ENCODE measurements around the gene CT83. TPM values are rescaled to one million over a fixed set of nuclear protein-coding genes. Genes with fewer than 3 reads are reported as not detected.

CT83 gene
- total and polyA plus RNA-seq, 2 of the 8 experiments (the other 6 are each of a cell fraction or from before 2014, with no cell fraction given), result not detected

GRCh38 chrX:116413273-116413672 is 49.5 kb downstream of the CT83 start:
- no peak overlapping the region for H3K14ac ChIP-seq (ENCODE audit: insufficient read length)

More at GRCh38 chrX:116413273-116413672, 49.5 kb downstream of the CT83 start:
- Histone ChIP-seq H3K56ac (replicated peaks; ENCODE audit: insufficient read length, low read depth, low read length) (no peak overlapping the region), H2BK12ac (ENCODE audit: low read depth, low read length) (no peak overlapping the region), H4K91ac (replicated peaks; ENCODE audit: insufficient read length, low read length) (no peak overlapping the region), H3K9me3 (ENCODE audit: insufficient read depth in 2 of 2, low read depth in 1 of 2, low read length in 1 of 2) (peaks cover 0 to 5% of the 10 kb centered on the region in 2 experiments; a peak in 1 of 4 replicates), H4K5ac (ENCODE audit: insufficient read length, low read depth, low read length) (no peak overlapping the region), H3K79me1 (ENCODE audit: low read depth, low read length) (no peaks in the 10 kb centered on the region), H4K8ac (ENCODE audit: extremely low read depth, insufficient read depth, low read length) (no peak overlapping the region), H4K20me1 (replicated peaks in 1 of 2; ENCODE audit: control insufficient read depth in 1 of 2, insufficient read depth in 2 of 2, low read length in 2 of 2) (no peaks in the 10 kb centered on the region), H3K9ac (replicated peaks in 1 of 4; ENCODE audit: extremely low read depth in 1 of 4, low read depth in 3 of 4, low read length in 3 of 4) (no peak overlapping the region), H3K36me3 (ENCODE audit: control insufficient read depth in 2 of 4, insufficient read depth in 4 of 4, low read length in 3 of 4) (no peaks in the 10 kb centered on the region), H3K4me2 (ENCODE audit: insufficient read depth in 1 of 2, low read depth in 2 of 2, low read length in 2 of 2) (no peak overlapping the region), H2AK5ac (ENCODE audit: low read depth, low read length) (no peak overlapping the region), H3K79me2 (ENCODE audit: control insufficient read depth in 1 of 2, insufficient read depth in 2 of 2, low read length in 2 of 2) (no peaks in the 10 kb centered on the region), H3K4me3 (ENCODE audit: extremely low read depth in 1 of 4, insufficient read depth in 2 of 4, low read depth in 3 of 4, low read length in 4 of 4) (no peak overlapping the region), H2BK5ac (ENCODE audit: low read depth, low read length) (no peak overlapping the region), H3K4ac (replicated peaks; ENCODE audit: insufficient read length, low read depth, low read length) (no peak overlapping the region), H2BK20ac (ENCODE audit: low read length) (no peak overlapping the region), H2AFZ (ENCODE audit: low read length) (no peak overlapping the region), H3K27me3 (replicated peaks in 1 of 4; ENCODE audit: control insufficient read depth in 3 of 4, extremely low read depth in 1 of 4, insufficient read depth in 3 of 4, low read length in 3 of 4) (no peaks in the 10 kb centered on the region), H2BK15ac (ENCODE audit: low read length) (no peak overlapping the region), H3K23me2 (ENCODE audit: low read depth, low read length) (no peaks in the 10 kb centered on the region), H3K27ac (ENCODE audit: low read depth, low read length) (no peak overlapping the region), H3K4me1 (replicated peaks in 1 of 4; ENCODE audit: control insufficient read depth in 3 of 4, insufficient read depth in 4 of 4, low read length in 3 of 4) (no peaks in the 10 kb centered on the region), H3K18ac (ENCODE audit: extremely low read depth, low read length) (no peak overlapping the region), H3K23ac (ENCODE audit: insufficient read length) (no peak overlapping the region), H2BK120ac (replicated peaks; ENCODE audit: low read depth, low read length) (no peak overlapping the region)
- FAIRE-seq (no peak), DNase-seq (ENCODE audit: low read depth in 1 of 2, low spot score in 2 of 2) (no peak)
- 75% methylated on average over 1 of the region's 1 CpG; no CpG with 5 or more reads in 1 of the 2 experiments for WGBS, 2 experiments (ENCODE audit: extremely low coverage in 1 of 2, insufficient coverage in 1 of 2, insufficient read length in 1 of 2, insufficient replicate concordance in 2 of 2, low coverage in 1 of 2, low lambda C conversion rate in 2 of 2, missing lambda C conversion rate in 1 of 2)
- POLR2A ChIA-PET (ENCODE audit: partially characterized antibody), result no interaction called here
- CTCF ChIA-PET (ENCODE audit: partially characterized antibody), result no interaction called here
- TF ChIP-seq SP4 (IDR thresholded peaks at IDR 0.05; ENCODE audit: low read length) (no peak), SAP30 (IDR thresholded peaks at IDR 0.05; ENCODE audit: insufficient read depth, insufficient replicate concordance, low read length) (no peak), SIN3A (conservative IDR thresholded peaks at IDR 0.05 in 1 of 2, IDR thresholded peaks at IDR 0.05 in 1 of 2; ENCODE audit: low read depth in 1 of 2, low read length in 2 of 2) (no peak), NANOG (IDR thresholded peaks at IDR 0.05; ENCODE audit: insufficient read depth, low read depth, low read length, poor library complexity, severe bottlenecking) (no peak), MAX (IDR thresholded peaks at IDR 0.05) (no peak), ASH2L (IDR thresholded peaks at IDR 0.05; ENCODE audit: low read length) (no peak), CBX5 (IDR thresholded peaks at IDR 0.05; ENCODE audit: low read depth, low read length) (no peak), PHF8 (conservative IDR thresholded peaks at IDR 0.05; ENCODE audit: low read depth, low read length) (no peak), KDM5A (IDR thresholded peaks at IDR 0.05; ENCODE audit: low read length) (no peak), TBP (IDR thresholded peaks at IDR 0.05; ENCODE audit: low read depth, low read length) (no peak), EZH2 (IDR thresholded peaks at IDR 0.05; ENCODE audit: low read depth, low read length, severe bottlenecking) (no peak), CHD1 (IDR thresholded peaks at IDR 0.05; ENCODE audit: low read depth, low read length) (no peak), CREB1 (IDR thresholded peaks at IDR 0.05) (no peak), RAD21 (IDR thresholded peaks at IDR 0.05 in 1 of 2, conservative IDR thresholded peaks at IDR 0.05 in 1 of 2; ENCODE audit: low read depth in 2 of 2, low read length in 2 of 2) (no peak)

Data from H1 (cell line).